Activated CD8-positive, alpha-beta T cell treated with anti-CD3 and anti-CD28 coated beads for 36 hours (primary cell): ENCODE measurements around the gene B4GALT2. TPM values are rescaled to one million over a fixed set of nuclear protein-coding genes. Genes with fewer than 3 reads are reported as not detected.

ENCODE experiments used
- ATAC-seq: fragments of 200-7000 bp; cut with Tn5 transposase; one replicate; pipeline ENCODE4 v1.10.0; 2021; ENCODE audit warnings: mild to moderate bottlenecking, moderate library complexity
- CTCF ChIA-PET: fragments of 350-600 bp; sonication (Branson Sonifier 250); formaldehyde crosslinking; loops from one replicate; lab custom pipeline; 2021; ENCODE audit warnings: antibody characterized with exemption; lab: Charles Lee
- POLR2A ChIA-PET: fragments of 350-600 bp; sonication (Branson Sonifier 250); formaldehyde crosslinking; loops from one replicate; lab custom pipeline; 2021; ENCODE audit warnings: antibody characterized with exemption; lab: Charles Lee
- DNase-seq: peaks from one replicate; pipeline ENCODE4 v3.0.0-alpha.2; 2020
- H3K27ac Mint-ChIP-seq: one replicate; pipeline ENCODE4 v1.8.0; 2021; ENCODE audit warnings: mild to moderate bottlenecking, mixed read lengths
- H3K27me3 Mint-ChIP-seq: one replicate; pipeline ENCODE4 v1.8.0; 2021; ENCODE audit warnings: mixed read lengths
- H3K36me3 Mint-ChIP-seq: one replicate; pipeline ENCODE4 v1.8.0; 2021; ENCODE audit warnings: low read depth, mixed read lengths
- H3K4me1 Mint-ChIP-seq: one replicate; pipeline ENCODE4 v1.8.0; 2021; ENCODE audit warnings: low read depth, mixed read lengths
- H3K4me3 Mint-ChIP-seq: one replicate; pipeline ENCODE4 v1.8.0; 2021; ENCODE audit warnings: mild to moderate bottlenecking, moderate library complexity, mixed read lengths
- H3K9me3 Mint-ChIP-seq: one replicate; pipeline ENCODE4 v1.8.0; 2021; ENCODE audit warnings: mixed read lengths
- intact Hi-C: fragments of 100-400 bp; cut with micrococcal nuclease; formaldehyde crosslinking; loops from one replicate; pipeline ENCODE4 v1.10.0; 2022
- total RNA-seq, 2 experiments: library from RNA; stranded (reverse); gene quantifications; one replicate each; pipeline ENCODE4 v1.2.3, GENCODE V29; 2021
- TF ChIP-seq, protein P1 (sequence below): fragments of 200-600 bp; IDR thresholded peaks from one replicate; pipeline ENCODE4 v1.8.0; 2022; ENCODE audit warnings: antibody characterized with exemption, mild to moderate bottlenecking

B4GALT2 gene
- total RNA-seq, 2 experiments from 2014 or later, result 35.4 to 35.5 TPM

GRCh38 chr1:43978264-43978550, 803 bp upstream of the B4GALT2 start:
- ChIA-PET POLR2A (interaction anchor here (0.8 to 1.3 kb wide), 4 partner anchors 9 to 69 kb away, joined by 3 read pairs; no protein-coding TSS in a partner anchor), CTCF (interaction anchor here (0.9 to 1.3 kb wide), 3 partner anchors 27 to 44 kb away, joined by 3 to 5 read pairs (median 3); partner anchors contain the start of gene IPO13)

GRCh38 chr1:43979261-43979527, 184 bp downstream of the B4GALT2 start:
- ChIA-PET CTCF (no interaction called here), POLR2A (interaction anchor here (1.2 kb wide), 1 partner anchor 30 kb away, joined by 4 read pairs; no protein-coding TSS in a partner anchor)
- H3K9me3 Mint-ChIP-seq, result no peaks in the 10 kb centered on the region
- TF ChIP-seq, protein P1, sequence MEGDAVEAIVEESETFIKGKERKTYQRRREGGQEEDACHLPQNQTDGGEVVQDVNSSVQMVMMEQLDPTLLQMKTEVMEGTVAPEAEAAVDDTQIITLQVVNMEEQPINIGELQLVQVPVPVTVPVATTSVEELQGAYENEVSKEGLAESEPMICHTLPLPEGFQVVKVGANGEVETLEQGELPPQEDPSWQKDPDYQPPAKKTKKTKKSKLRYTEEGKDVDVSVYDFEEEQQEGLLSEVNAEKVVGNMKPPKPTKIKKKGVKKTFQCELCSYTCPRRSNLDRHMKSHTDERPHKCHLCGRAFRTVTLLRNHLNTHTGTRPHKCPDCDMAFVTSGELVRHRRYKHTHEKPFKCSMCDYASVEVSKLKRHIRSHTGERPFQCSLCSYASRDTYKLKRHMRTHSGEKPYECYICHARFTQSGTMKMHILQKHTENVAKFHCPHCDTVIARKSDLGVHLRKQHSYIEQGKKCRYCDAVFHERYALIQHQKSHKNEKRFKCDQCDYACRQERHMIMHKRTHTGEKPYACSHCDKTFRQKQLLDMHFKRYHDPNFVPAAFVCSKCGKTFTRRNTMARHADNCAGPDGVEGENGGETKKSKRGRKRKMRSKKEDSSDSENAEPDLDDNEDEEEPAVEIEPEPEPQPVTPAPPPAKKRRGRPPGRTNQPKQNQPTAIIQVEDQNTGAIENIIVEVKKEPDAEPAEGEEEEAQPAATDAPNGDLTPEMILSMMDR, result no peak
- DNase-seq (no peak), ATAC-seq (no peak)
- peaks cover 38% of the 10 kb centered on the region for H3K4me1 Mint-ChIP-seq
- no peak overlapping the region for H3K4me3 Mint-ChIP-seq
- no peaks in the 10 kb centered on the region for H3K27me3 Mint-ChIP-seq
- H3K36me3 Mint-ChIP-seq, result peaks cover 40% of the 10 kb centered on the region
- intact Hi-C loops, result no loop called here
- H3K27ac Mint-ChIP-seq, result no peak overlapping the region

More at GRCh38 chr1:43978264-43978550, 803 bp upstream of the B4GALT2 start:
- ATAC-seq (no peak), DNase-seq (no peak)
- no peaks in the 10 kb centered on the region for H3K9me3 Mint-ChIP-seq
- peak overlapping the region; percentile 65 for H3K27ac Mint-ChIP-seq
- intact Hi-C loops, result no loop called here
- TF ChIP-seq, protein P1, result no peak
- H3K4me3 Mint-ChIP-seq, result peak overlapping the region; percentile 78
- no peaks in the 10 kb centered on the region for H3K27me3 Mint-ChIP-seq
- peaks cover 47% of the 10 kb centered on the region for H3K4me1 Mint-ChIP-seq
- peaks cover 48% of the 10 kb centered on the region for H3K36me3 Mint-ChIP-seq

DNA sequence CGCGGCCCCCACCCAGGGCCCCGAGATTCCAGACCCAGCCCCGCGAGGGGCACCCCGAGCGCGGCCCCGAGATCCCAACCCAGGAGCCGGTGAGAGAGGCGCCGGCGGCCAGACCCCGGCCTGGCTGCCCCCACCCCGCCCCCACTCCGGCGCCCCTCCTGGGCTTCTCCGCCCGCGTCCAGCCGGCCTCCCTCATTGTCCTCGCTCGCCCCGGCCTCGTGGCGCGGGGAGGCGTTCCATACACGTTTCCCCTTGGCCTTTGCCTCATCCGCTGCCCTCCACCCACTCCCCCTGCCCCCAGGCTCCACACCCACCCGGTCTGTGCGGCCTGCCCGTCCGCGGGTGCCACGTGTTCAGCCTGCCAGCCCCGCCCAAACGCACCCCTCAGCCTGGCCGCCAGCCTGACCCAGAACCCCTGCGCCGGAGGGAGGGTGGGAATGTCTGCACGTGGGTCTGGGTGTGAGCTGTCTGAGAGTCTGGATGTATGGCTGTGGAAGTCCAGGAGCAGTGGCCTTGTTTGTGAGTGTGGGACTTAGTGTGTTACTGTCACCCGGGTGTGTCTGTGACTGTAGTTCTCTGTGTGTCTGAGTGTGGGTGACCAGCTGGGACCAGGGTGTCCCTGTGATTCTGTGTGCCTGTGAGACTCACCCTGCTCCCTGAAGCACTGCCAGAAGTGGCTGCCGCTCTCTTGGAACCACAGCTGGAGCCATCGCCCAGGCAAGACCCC, 681 bp downstream of the B4GALT2 start:
- POLR2A ChIA-PET, result interaction anchor here (1.2 kb wide), 1 partner anchor 31 kb away, joined by 4 read pairs; no protein-coding TSS in a partner anchor
- DNase-seq (peak; percentile 48), ATAC-seq (no peak)
- intact Hi-C loops, result no loop called here
- no peaks in the 10 kb centered on the region for H3K27me3 Mint-ChIP-seq
- H3K27ac Mint-ChIP-seq, result peak overlapping the region; percentile 80
- peaks cover 36% of the 10 kb centered on the region for H3K4me1 Mint-ChIP-seq
- H3K36me3 Mint-ChIP-seq, result peaks cover 40% of the 10 kb centered on the region
- H3K9me3 Mint-ChIP-seq, result no peaks in the 10 kb centered on the region
- TF ChIP-seq, protein P1, result no peak
- peak overlapping the region; percentile 86 for H3K4me3 Mint-ChIP-seq
- CTCF ChIA-PET, result no interaction called here

DNA sequence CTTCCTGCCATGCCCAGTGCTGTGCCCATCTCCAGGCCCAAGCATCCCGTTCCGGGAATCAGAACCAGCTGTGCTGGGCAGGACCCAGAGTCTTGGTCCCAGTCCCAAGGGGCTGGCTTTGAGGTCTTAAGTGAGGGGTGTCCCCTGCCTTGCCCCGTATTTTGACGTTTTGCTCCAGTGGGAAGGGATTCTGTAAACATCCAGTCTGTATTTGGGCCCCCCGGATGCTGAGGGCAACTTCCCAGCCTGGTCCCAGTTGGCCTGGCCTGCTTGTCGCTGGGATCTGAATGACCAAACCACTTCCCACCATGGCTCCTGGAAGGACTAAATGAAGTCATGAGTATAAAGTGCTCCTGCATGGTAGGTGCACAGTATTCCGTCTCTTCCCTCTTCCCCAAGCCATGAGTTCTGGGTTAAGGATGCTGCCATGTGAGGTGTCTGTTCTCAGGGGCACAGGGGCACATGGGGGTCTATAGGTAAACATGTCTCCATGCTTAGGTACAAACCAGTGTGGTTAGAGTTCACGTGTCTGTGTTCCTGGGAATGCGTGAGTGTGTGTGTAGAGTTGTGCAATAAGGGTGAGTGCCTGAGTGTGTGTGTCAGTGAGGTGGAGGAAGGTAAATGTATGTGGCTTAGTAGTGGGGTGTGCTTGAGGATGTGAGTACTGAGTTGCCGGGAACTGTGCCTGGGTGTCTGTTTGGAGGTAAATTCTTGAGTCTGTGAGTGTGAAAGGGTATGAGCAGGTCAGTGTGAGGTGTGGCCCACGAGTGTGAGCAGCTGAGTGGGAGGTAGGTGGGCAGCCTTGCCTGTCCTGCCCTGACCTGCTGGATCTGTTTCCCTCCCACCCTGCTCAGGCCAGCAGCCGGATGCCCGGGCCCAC, 1.5 kb downstream of the B4GALT2 start:
- Mint-ChIP-seq H3K4me3 (peak overlapping the region; percentile 86), H3K27ac (no peak overlapping the region)

More for the DNA sequence above, 1.5 kb downstream of the B4GALT2 start:
- TF ChIP-seq, protein P1, result no peak
- H3K36me3 Mint-ChIP-seq, result peaks cover 42% of the 10 kb centered on the region
- DNase-seq, result no peak
- intact Hi-C loops, result no loop called here
- ChIA-PET POLR2A (interaction anchor here (1.2 kb wide), 1 partner anchor 32 kb away, joined by 4 read pairs; no protein-coding TSS in a partner anchor), CTCF (interaction anchor here (0.8 kb wide), 1 partner anchor 23 kb away, joined by 3 read pairs; no protein-coding TSS in a partner anchor)
- no peaks in the 10 kb centered on the region for H3K27me3 Mint-ChIP-seq
- H3K9me3 Mint-ChIP-seq, result no peaks in the 10 kb centered on the region
- ATAC-seq, result no peak
- peaks cover 36% of the 10 kb centered on the region for H3K4me1 Mint-ChIP-seq
